Chondrocyte (in vitro differentiated cells): ENCODE measurements around the gene AOAH. TPM values are rescaled to one million over a fixed set of nuclear protein-coding genes. Genes with fewer than 3 reads are reported as not detected.

Source experiments
- DNase-seq: peaks from one replicate; pipeline ENCODE4 v3.0.0; 2021; ENCODE audit warnings: mixed read lengths, low spot score
- H3K27ac Mint-ChIP-seq: one replicate; pipeline ENCODE4 v1.8.0; 2021; ENCODE audit warnings: mild to moderate bottlenecking, moderate library complexity, mixed read lengths; ENCODE audit not compliant: unreplicated experiment
- H3K27me3 Mint-ChIP-seq: 2 replicates; pipeline ENCODE4 v1.8.0; 2021; ENCODE audit warnings: low read depth, mixed read lengths
- H3K36me3 Mint-ChIP-seq: 2 replicates; pipeline ENCODE4 v1.8.0; 2021; ENCODE audit warnings: low read depth, mixed read lengths
- H3K4me1 Mint-ChIP-seq: 2 replicates; pipeline ENCODE4 v1.8.0; 2021; ENCODE audit warnings: low read depth, mild to moderate bottlenecking, mixed read lengths
- H3K4me3 Mint-ChIP-seq: one replicate; pipeline ENCODE4 v1.8.0; 2021; ENCODE audit warnings: mild to moderate bottlenecking, moderate library complexity, mixed read lengths; ENCODE audit not compliant: unreplicated experiment
- H3K9me3 Mint-ChIP-seq: 2 replicates; pipeline ENCODE4 v1.8.0; 2021; ENCODE audit warnings: low read depth, mixed read lengths
- CTCF ChIP-seq: fragments of 200-600 bp; sonication (generic); IDR thresholded peaks from 2 replicates; pipeline ENCODE4 v1.5.0; 2021; ENCODE audit warnings: antibody characterized with exemption, mild to moderate bottlenecking, moderate library complexity
- total RNA-seq: library from RNA; stranded (reverse); gene quantifications from 3 replicates; pipeline ENCODE4 v1.2.1, GENCODE V29; 2021

The AOAH gene
- total RNA-seq, 1 donor from 2014 or later = not detected

- no peak for DNase-seq
- Mint-ChIP-seq H3K36me3 (no peaks in the 10 kb centered on the region), H3K9me3 (no peaks in the 10 kb centered on the region), H3K27me3 (peaks cover 16% of the 10 kb centered on the region), H3K4me3 (no peak overlapping the region), H3K4me1 (no peaks in the 10 kb centered on the region), H3K27ac (no peak overlapping the region)
- no peak for TF ChIP-seq CTCF
Observed at GRCh38 chr7:36633377-36633776, 90.9 kb downstream of the AOAH start.

- Mint-ChIP-seq H3K27me3 (peaks cover 20% of the 10 kb centered on the region), H3K4me3 (no peak overlapping the region), H3K27ac (no peak overlapping the region), H3K4me1 (no peaks in the 10 kb centered on the region), H3K36me3 (no peaks in the 10 kb centered on the region), H3K9me3 (no peaks in the 10 kb centered on the region)
- no peak for TF ChIP-seq CTCF
- no peak for DNase-seq
Observed at GRCh38 chr7:36630112-36630650, 94.1 kb downstream of the AOAH start.

- no peaks in the 10 kb centered on the region for H3K9me3 Mint-ChIP-seq
- H3K4me1 Mint-ChIP-seq = peaks cover 4% of the 10 kb centered on the region
- no peak overlapping the region for H3K27ac Mint-ChIP-seq
- peaks cover 20% of the 10 kb centered on the region for H3K27me3 Mint-ChIP-seq
- no peak overlapping the region for H3K4me3 Mint-ChIP-seq
- DNase-seq = no peak
- no peaks in the 10 kb centered on the region for H3K36me3 Mint-ChIP-seq
- TF ChIP-seq CTCF = no peak
Observed at GRCh38 chr7:36629351-36629750, 94.9 kb downstream of the AOAH start.

DNA sequence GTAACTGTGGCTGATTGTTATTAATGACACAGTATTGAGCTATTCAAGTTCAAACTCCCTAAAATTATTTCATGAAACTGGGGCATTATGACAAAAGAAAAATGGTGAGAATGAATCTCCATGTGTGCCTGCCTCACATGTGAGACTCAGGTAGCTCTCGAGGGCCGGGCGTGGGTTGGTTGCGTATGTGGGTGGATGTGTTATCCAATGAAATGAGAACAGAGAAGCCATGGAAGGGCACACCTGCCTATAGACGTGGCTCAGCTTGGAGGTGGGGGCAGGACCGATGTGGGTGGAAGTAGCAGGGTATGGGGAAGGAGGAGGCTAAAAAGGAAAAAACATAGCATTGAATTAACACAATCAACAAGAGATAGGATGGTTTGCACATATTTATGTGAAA, 96.5 kb downstream of the AOAH start:
- no peak for TF ChIP-seq CTCF
- Mint-ChIP-seq H3K4me3 (no peak overlapping the region), H3K9me3 (no peaks in the 10 kb centered on the region), H3K36me3 (no peaks in the 10 kb centered on the region), H3K4me1 (peaks cover 4% of the 10 kb centered on the region), H3K27ac (no peak overlapping the region), H3K27me3 (peaks cover 19% of the 10 kb centered on the region)
- DNase-seq = no peak

DNA sequence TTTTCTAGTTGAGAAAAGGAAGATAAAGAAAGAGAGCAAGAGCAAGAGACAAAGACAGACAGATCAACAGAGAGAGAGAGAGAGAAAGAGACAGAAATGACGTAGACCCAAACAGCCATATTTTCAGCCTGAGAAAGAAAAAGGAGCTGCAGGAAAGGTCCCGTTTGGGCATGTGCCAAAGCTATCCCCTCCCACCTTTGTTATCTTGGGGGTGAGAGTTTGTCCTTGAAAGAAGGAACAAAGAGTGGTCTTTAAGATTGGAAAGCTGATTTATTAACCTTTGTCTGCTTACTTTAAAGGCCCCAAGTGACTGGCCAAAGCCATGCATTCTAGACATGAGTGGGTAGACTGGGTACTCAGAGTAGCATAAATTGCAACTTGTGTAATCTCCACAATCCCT, 98.2 kb downstream of the AOAH start:
- H3K4me1 Mint-ChIP-seq = peaks cover 4% of the 10 kb centered on the region
- peaks cover 7% of the 10 kb centered on the region for H3K27me3 Mint-ChIP-seq
- no peaks in the 10 kb centered on the region for H3K9me3 Mint-ChIP-seq
- TF ChIP-seq CTCF = no peak
- DNase-seq = no peak
- H3K4me3 Mint-ChIP-seq = no peak overlapping the region
- no peaks in the 10 kb centered on the region for H3K36me3 Mint-ChIP-seq
- no peak overlapping the region for H3K27ac Mint-ChIP-seq
